Measurements from ENCODE around the gene PAPPA2.

GRCh38 chr1:176504848-176505553, 42.0 kb downstream of the PAPPA2 start:
- no peak for TF ChIP-seq CTCF (IDR thresholded peaks at IDR 0.05)
- TF ChIP-seq POLR2A (IDR thresholded peaks at IDR 0.05) = no peak
